Body of pancreas (tissue), 4 donors: ENCODE data around the gene TMCC2.

Experiments used
- CTCF ChIP-seq, 7 experiments: fragments of 450-650 bp in 4 of 7; fragments of 200-600 bp in 3 of 7; sonication (generic) in 3 of 7; IDR thresholded peaks; one replicate each; pipeline ENCODE4 v1.5.1; 2016 to 2019; ENCODE audit warnings: antibody characterized with exemption in 7 of 7
- POLR2A ChIP-seq, 3 donors: fragments of 450-650 bp; IDR thresholded peaks; one replicate each; pipeline ENCODE4 v1.6.1; 2016; ENCODE audit warnings: antibody characterized with exemption in 3 of 3, mild to moderate bottlenecking in 2 of 3

GRCh38 chr1:205230982-205231381, 3.2 kb downstream of the TMCC2 start:
- TF ChIP-seq CTCF (IDR thresholded peaks at IDR 0.05): no peak
- no peak for TF ChIP-seq POLR2A (IDR thresholded peaks at IDR 0.05)
